AG20443 (cell line): ENCODE data around the gene TBC1D22A.

Experiments used
- DNase-seq: peaks from one replicate; pipeline ENCODE4 v3.0.0; 2012; ENCODE audit warnings: low spot score, mixed read lengths

TBC1D22A gene

DNA sequence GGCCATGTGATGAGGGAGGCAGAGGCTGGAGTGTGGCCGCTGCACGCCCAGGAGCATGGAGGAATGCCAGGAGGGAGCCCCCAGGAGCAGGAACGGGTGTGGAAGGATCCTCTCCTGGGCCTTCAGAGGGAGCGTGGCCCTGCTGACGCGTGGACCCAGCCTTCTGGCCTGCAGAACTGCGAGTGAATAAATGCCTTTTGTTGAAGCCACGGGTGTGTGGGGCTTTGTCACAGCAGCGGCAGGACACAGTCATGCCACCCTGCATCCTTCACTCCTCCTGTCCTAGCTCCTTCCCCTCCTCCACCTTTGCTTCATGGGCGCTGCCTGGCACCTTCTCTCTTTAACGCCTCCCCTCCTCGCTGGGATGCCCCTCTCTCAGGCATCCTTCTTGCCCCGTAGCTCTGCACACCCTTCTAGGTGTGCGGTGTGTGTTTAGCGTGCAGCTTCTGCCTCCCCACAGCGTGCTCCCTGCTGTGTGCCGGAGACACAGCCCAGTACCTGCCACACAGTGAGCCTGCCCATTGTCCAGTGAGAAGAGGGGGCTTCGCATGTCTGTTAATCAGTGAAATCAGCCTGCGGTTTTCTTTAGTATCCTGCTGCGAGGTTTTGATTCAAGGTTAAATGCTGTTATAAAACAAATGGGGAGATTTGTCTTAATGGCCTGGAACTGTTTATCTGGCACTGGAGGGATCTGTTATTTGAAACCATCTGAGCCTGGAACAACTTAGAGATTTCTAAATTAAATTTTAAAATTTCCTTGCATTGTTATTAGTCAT is 459.6 kb downstream of the TBC1D22A start:
- DNase-seq, result no peak
